MM.1S (cell line): ENCODE data around the gene PSENEN.
"Not testable (repeated sequence)": the region's sequence is repeated elsewhere in the genome, so short reads cannot be mapped to it uniquely, and the experiment has no call there.

Experiments
- DNase-seq: peaks from one replicate; pipeline ENCODE4 v3.0.0-alpha.2; 2015
- H2AFZ ChIP-seq: fragments of 300-600 bp; sonication (generic); 2 replicates; pipeline ENCODE4 v1.6.0; 2016; ENCODE audit warnings: antibody characterized with exemption, low read length
- H3F3A ChIP-seq: fragments of 300-600 bp; sonication (generic); 2 replicates; pipeline ENCODE4 v1.6.1; 2016; ENCODE audit warnings: mild to moderate bottlenecking, antibody characterized with exemption, low read length, moderate library complexity, mixed read lengths; ENCODE audit not compliant: insufficient read depth
- H3K27ac ChIP-seq: fragments of 300-600 bp; sonication (generic); 2 replicates; pipeline ENCODE4 v1.5.1; 2016; ENCODE audit warnings: mild to moderate bottlenecking, low read length
- H3K27me3 ChIP-seq: fragments of 300-600 bp; sonication (generic); replicated peaks from 2 replicates; pipeline ENCODE4 v1.6.0; 2016; ENCODE audit warnings: low read length; ENCODE audit not compliant: insufficient read depth
- H3K36me3 ChIP-seq: fragments of 300-600 bp; sonication (generic); replicated peaks from 2 replicates; pipeline ENCODE4 v1.6.1; 2016; ENCODE audit warnings: mild to moderate bottlenecking, low read length, mixed read lengths; ENCODE audit not compliant: insufficient read depth
- H3K4me1 ChIP-seq: fragments of 300-600 bp; sonication (generic); 2 replicates; pipeline ENCODE4 v1.6.1; 2016; ENCODE audit warnings: low read length, mixed read lengths
- H3K4me2 ChIP-seq: fragments of 300-600 bp; sonication (generic); 2 replicates; pipeline ENCODE4 v1.6.0; 2016; ENCODE audit warnings: low read depth, low read length
- H3K4me3 ChIP-seq: fragments of 300-600 bp; sonication (generic); 2 replicates; pipeline ENCODE4 v1.5.1; 2016; ENCODE audit warnings: low read length, mixed read lengths
- H3K79me2 ChIP-seq: fragments of 300-600 bp; sonication (generic); 2 replicates; pipeline ENCODE4 v1.6.1; 2016; ENCODE audit warnings: mixed run types, low read length, mixed read lengths
- H3K9ac ChIP-seq: fragments of 300-600 bp; sonication (generic); 2 replicates; pipeline ENCODE4 v1.6.1; 2016; ENCODE audit warnings: low read length, mixed read lengths
- H3K9me2 ChIP-seq: fragments of 300-600 bp; sonication (generic); replicated peaks from 2 replicates; pipeline ENCODE4 v1.6.1; 2016; ENCODE audit warnings: mild to moderate bottlenecking, low read length, mixed read lengths; ENCODE audit not compliant: insufficient read depth
- H3K9me3 ChIP-seq: fragments of 300-600 bp; sonication (generic); replicated peaks from 2 replicates; pipeline ENCODE4 v1.6.1; 2016; ENCODE audit warnings: mild to moderate bottlenecking, low read length, mixed read lengths; ENCODE audit not compliant: insufficient read depth
- H4K20me1 ChIP-seq: fragments of 300-600 bp; sonication (generic); 2 replicates; pipeline ENCODE4 v1.6.1; 2016; ENCODE audit warnings: mild to moderate bottlenecking, low read length, moderate library complexity, mixed read lengths; ENCODE audit not compliant: insufficient read depth
- CTCF ChIP-seq: fragments of 300-600 bp; sonication (generic); IDR thresholded peaks from 2 replicates; pipeline ENCODE4 v1.5.1; 2016; ENCODE audit warnings: antibody characterized with exemption, low read length, mixed read lengths
- EZH2 ChIP-seq: fragments of 300-600 bp; sonication (generic); optimal IDR thresholded peaks from 2 replicates; pipeline ENCODE3; 2017; ENCODE audit warnings: low read depth, mild to moderate bottlenecking, antibody characterized with exemption, low read length, mixed read lengths
- EZH2phosphoT487 ChIP-seq: fragments of 300-600 bp; sonication (generic); IDR thresholded peaks from 2 replicates; pipeline ENCODE4 v1.6.1; 2018; ENCODE audit warnings: antibody characterized with exemption, low read length

The PSENEN gene

GRCh38 chr19:35792312-35792711, 46.9 kb downstream of the PSENEN start:
- Histone ChIP-seq H3K4me2 (no peak overlapping the region), H3K4me3 (no peak overlapping the region), H3K27me3 (peaks cover 43% of the 10 kb centered on the region), H3K4me1 (no peaks in the 10 kb centered on the region), H4K20me1 (no peaks in the 10 kb centered on the region), H3K9ac (no peak overlapping the region), H3K9me3 (no peaks in the 10 kb centered on the region), H3F3A (no peaks in the 10 kb centered on the region), H3K27ac (no peak overlapping the region), H3K9me2 (no peaks in the 10 kb centered on the region), H2AFZ (no peak overlapping the region), H3K36me3 (no peaks in the 10 kb centered on the region), H3K79me2 (no peaks in the 10 kb centered on the region)
- no peak for DNase-seq
- TF ChIP-seq EZH2phosphoT487, result no peak
- TF ChIP-seq CTCF, result no peak
- no peak for TF ChIP-seq EZH2

GRCh38 chr19:35792888-35793287, 47.4 kb downstream of the PSENEN start:
- H3K9ac ChIP-seq, result no peak overlapping the region
- no peaks in the 10 kb centered on the region for H3F3A ChIP-seq
- no peak overlapping the region for H3K4me3 ChIP-seq
- no peaks in the 10 kb centered on the region for H3K36me3 ChIP-seq
- no peak overlapping the region for H3K4me2 ChIP-seq
- no peaks in the 10 kb centered on the region for H3K4me1 ChIP-seq
- H3K79me2 ChIP-seq, result no peaks in the 10 kb centered on the region
- no peak overlapping the region for H2AFZ ChIP-seq
- H3K9me3 ChIP-seq, result no peaks in the 10 kb centered on the region
- H3K27me3 ChIP-seq, result peaks cover 45% of the 10 kb centered on the region
- TF ChIP-seq CTCF, result no peak
- no peak for TF ChIP-seq EZH2
- TF ChIP-seq EZH2phosphoT487, result no peak
- no peak overlapping the region for H3K27ac ChIP-seq
- H3K9me2 ChIP-seq, result no peaks in the 10 kb centered on the region
- DNase-seq, result no peak
- no peaks in the 10 kb centered on the region for H4K20me1 ChIP-seq

GRCh38 chr19:35793381-35794165, 48.1 kb downstream of the PSENEN start:
- no peak overlapping the region for H3K4me3 ChIP-seq
- H3K27me3 ChIP-seq, result peaks cover 50% of the 10 kb centered on the region
- TF ChIP-seq CTCF, result no peak
- no peak overlapping the region for H3K9ac ChIP-seq
- no peak overlapping the region for H2AFZ ChIP-seq
- H3K9me3 ChIP-seq, result no peaks in the 10 kb centered on the region
- no peak overlapping the region for H3K27ac ChIP-seq
- H3K79me2 ChIP-seq, result no peaks in the 10 kb centered on the region
- H3K4me1 ChIP-seq, result no peaks in the 10 kb centered on the region
- H3K36me3 ChIP-seq, result no peaks in the 10 kb centered on the region
- H4K20me1 ChIP-seq, result no peaks in the 10 kb centered on the region
- DNase-seq, result no peak
- no peak overlapping the region for H3K4me2 ChIP-seq
- no peaks in the 10 kb centered on the region for H3F3A ChIP-seq
- no peaks in the 10 kb centered on the region for H3K9me2 ChIP-seq

GRCh38 chr19:35795564-35795963, 50.1 kb downstream of the PSENEN start:
- not testable (repeated sequence) for H4K20me1 ChIP-seq, H3K27ac ChIP-seq, DNase-seq, H3K9me3 ChIP-seq, H3K4me2 ChIP-seq, H3K36me3 ChIP-seq, H3F3A ChIP-seq, H3K9ac ChIP-seq, H2AFZ ChIP-seq, H3K9me2 ChIP-seq, H3K4me3 ChIP-seq, H3K79me2 ChIP-seq, H3K4me1 ChIP-seq
- peaks cover 67% of the 10 kb centered on the region for H3K27me3 ChIP-seq
